SK-N-SH (cell line): ENCODE results near the gene GNAS-AS1.

Experiments used
- CHD2 ChIP-seq: fragments of 150-350 bp; IDR thresholded peaks from 2 replicates; pipeline ENCODE4 v1.6.1; 2018; ENCODE audit warnings: low read length; ENCODE audit not compliant: partially characterized antibody
- EP300 ChIP-seq, 2 experiments: IDR thresholded peaks; 2 replicates each; pipeline versions ENCODE4 v1.4.0 to v1.6.1; 2012; ENCODE audit warnings: borderline replicate concordance in 1 of 2, low read depth in 1 of 2, low read length in 1 of 2
- EZH2phosphoT487 ChIP-seq: fragments of 200-600 bp; sonication (generic); IDR thresholded peaks from 2 replicates; pipeline ENCODE4 v1.6.1; 2017; ENCODE audit warnings: low read depth, mixed run types, mild to moderate bottlenecking, antibody characterized with exemption, moderate library complexity, borderline replicate concordance
- FOXM1 ChIP-seq: IDR thresholded peaks from 2 replicates; pipeline ENCODE4 v1.4.0; 2012; ENCODE audit warnings: low read depth, mild to moderate bottlenecking
- POLR2AphosphoS5 ChIP-seq: IDR thresholded peaks from 2 replicates; pipeline ENCODE4 v1.6.1; 2012; ENCODE audit warnings: low read depth, low read length
- TF ChIP-seq, protein P1 (sequence below): fragments of 200-600 bp; sonication (generic); IDR thresholded peaks from 2 replicates; pipeline ENCODE4 v1.6.1; 2017; ENCODE audit warnings: antibody characterized with exemption, mild to moderate bottlenecking, moderate library complexity
- TF ChIP-seq, protein P2 (sequence below): IDR thresholded peaks from 2 replicates; pipeline ENCODE4 v1.4.0; 2012; ENCODE audit warnings: low read depth

DNA sequence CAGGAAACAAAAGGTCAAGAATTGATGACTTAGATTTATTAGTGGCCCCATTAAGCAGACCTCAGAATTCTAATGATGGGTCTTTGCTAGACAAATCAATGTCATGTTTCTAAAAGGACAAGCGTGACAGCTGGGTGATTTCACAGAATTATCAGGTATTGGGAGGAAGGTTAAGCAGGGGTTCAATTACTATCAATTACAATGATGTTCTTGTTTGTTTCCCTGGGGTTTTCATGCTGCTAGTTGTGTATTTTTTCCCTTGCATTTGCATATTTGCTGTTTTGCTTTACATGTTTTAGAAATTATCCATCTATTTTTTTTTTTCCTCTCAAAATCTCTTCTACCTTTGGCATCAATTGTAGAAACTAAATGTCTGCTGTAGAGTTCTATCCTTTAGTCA lies 29.7 kb upstream of the GNAS-AS1 start:
- TF ChIP-seq POLR2AphosphoS5 (no peak), EP300 (IDR thresholded peaks at IDR 0.05; ENCODE audit: borderline replicate concordance in 1 of 2, low read depth in 1 of 2, low read length in 1 of 2) (no peak), FOXM1 (no peak), EZH2phosphoT487 (no peak), CHD2 (no peak)
- TF ChIP-seq, protein P1, sequence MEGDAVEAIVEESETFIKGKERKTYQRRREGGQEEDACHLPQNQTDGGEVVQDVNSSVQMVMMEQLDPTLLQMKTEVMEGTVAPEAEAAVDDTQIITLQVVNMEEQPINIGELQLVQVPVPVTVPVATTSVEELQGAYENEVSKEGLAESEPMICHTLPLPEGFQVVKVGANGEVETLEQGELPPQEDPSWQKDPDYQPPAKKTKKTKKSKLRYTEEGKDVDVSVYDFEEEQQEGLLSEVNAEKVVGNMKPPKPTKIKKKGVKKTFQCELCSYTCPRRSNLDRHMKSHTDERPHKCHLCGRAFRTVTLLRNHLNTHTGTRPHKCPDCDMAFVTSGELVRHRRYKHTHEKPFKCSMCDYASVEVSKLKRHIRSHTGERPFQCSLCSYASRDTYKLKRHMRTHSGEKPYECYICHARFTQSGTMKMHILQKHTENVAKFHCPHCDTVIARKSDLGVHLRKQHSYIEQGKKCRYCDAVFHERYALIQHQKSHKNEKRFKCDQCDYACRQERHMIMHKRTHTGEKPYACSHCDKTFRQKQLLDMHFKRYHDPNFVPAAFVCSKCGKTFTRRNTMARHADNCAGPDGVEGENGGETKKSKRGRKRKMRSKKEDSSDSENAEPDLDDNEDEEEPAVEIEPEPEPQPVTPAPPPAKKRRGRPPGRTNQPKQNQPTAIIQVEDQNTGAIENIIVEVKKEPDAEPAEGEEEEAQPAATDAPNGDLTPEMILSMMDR, result no peak
- TF ChIP-seq, protein P2, sequence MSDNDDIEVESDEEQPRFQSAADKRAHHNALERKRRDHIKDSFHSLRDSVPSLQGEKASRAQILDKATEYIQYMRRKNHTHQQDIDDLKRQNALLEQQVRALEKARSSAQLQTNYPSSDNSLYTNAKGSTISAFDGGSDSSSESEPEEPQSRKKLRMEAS, result no peak
